PFSK-1 (cell line): ENCODE measurements around the gene FZD7.

Source experiments
- FOXP2 ChIP-seq: optimal IDR thresholded peaks from 2 replicates; pipeline ENCODE3; 2011; ENCODE audit warnings: borderline replicate concordance, control low read depth, inconsistent platforms; ENCODE audit not compliant: insufficient read depth; ENCODE audit errors: extremely low read length, extremely low read depth
- POLR2AphosphoS5 ChIP-seq: IDR thresholded peaks from 2 replicates; pipeline ENCODE4 v1.6.1; 2012; ENCODE audit warnings: low read depth, mild to moderate bottlenecking, control low read depth, low read length, moderate library complexity
- SIN3A ChIP-seq: IDR thresholded peaks from 2 replicates; pipeline ENCODE4 v1.6.1; 2012; ENCODE audit warnings: mild to moderate bottlenecking, low read length, moderate library complexity, borderline replicate concordance; ENCODE audit not compliant: insufficient read depth
- TAF1 ChIP-seq: IDR thresholded peaks from 2 replicates; pipeline ENCODE4 v1.6.1; 2012; ENCODE audit warnings: low read length, control low read depth, borderline replicate concordance; ENCODE audit not compliant: insufficient read depth
- TF ChIP-seq, protein P1 (sequence below), 2 experiments: IDR thresholded peaks; 2 replicates each; pipeline versions ENCODE4 v1.6.1 to v1.8.0; 2011 to 2012; ENCODE audit warnings: low read depth in 2 of 2, low read length in 2 of 2, control low read depth in 1 of 2, inconsistent platforms in 1 of 2, mild to moderate bottlenecking in 1 of 2, moderate library complexity in 1 of 2; ENCODE audit not compliant: insufficient read depth in 1 of 2

FZD7 gene

DNA sequence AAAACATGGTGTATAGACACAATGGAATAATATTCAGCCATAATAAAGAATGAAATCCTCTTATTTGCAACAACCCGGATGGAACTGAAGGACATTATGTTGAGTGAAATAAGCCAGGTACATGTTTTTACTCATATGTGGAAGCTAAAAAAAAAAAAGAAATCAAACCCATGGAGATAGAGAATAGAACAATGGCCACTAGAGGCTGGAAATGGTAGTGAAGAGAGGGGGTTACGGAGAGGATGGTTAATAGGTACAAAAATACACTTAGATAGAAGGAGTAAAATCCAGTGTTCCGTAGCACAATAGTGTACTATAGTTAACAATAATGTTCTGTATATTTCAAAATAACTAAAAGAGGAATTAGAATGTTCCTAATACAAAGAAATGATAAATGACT, 26.6 kb downstream of the FZD7 start:
- TF ChIP-seq POLR2AphosphoS5, result no peak

DNA sequence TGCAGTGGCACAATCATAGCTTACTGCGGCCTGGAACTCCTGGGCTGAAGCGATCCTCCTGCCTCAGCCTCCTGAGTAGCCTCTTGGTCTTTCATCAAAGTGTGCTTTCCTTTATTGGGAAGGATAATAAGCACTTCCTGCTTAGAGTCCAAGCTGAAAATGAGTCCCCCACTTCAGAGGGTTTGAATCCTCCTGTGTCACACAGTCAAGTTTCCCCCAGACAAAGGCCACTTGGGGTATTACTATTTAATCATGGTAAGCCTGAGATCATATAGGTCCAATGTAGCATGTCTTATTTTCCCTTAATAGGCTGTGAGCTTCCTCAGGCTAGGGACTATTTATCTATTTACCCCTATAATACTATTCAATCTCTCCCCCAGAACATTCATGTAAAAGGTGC, 28.0 kb downstream of the FZD7 start:
- no peak for TF ChIP-seq SIN3A
- no peak for TF ChIP-seq POLR2AphosphoS5
- TF ChIP-seq, protein P1, sequence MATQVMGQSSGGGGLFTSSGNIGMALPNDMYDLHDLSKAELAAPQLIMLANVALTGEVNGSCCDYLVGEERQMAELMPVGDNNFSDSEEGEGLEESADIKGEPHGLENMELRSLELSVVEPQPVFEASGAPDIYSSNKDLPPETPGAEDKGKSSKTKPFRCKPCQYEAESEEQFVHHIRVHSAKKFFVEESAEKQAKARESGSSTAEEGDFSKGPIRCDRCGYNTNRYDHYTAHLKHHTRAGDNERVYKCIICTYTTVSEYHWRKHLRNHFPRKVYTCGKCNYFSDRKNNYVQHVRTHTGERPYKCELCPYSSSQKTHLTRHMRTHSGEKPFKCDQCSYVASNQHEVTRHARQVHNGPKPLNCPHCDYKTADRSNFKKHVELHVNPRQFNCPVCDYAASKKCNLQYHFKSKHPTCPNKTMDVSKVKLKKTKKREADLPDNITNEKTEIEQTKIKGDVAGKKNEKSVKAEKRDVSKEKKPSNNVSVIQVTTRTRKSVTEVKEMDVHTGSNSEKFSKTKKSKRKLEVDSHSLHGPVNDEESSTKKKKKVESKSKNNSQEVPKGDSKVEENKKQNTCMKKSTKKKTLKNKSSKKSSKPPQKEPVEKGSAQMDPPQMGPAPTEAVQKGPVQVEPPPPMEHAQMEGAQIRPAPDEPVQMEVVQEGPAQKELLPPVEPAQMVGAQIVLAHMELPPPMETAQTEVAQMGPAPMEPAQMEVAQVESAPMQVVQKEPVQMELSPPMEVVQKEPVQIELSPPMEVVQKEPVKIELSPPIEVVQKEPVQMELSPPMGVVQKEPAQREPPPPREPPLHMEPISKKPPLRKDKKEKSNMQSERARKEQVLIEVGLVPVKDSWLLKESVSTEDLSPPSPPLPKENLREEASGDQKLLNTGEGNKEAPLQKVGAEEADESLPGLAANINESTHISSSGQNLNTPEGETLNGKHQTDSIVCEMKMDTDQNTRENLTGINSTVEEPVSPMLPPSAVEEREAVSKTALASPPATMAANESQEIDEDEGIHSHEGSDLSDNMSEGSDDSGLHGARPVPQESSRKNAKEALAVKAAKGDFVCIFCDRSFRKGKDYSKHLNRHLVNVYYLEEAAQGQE (IDR thresholded peaks at IDR 0.05; ENCODE audit: insufficient read depth in 1 of 2, low read depth in 2 of 2, low read length in 2 of 2), result no peak
- TF ChIP-seq FOXP2, result no peak
- TF ChIP-seq TAF1, result no peak

DNA sequence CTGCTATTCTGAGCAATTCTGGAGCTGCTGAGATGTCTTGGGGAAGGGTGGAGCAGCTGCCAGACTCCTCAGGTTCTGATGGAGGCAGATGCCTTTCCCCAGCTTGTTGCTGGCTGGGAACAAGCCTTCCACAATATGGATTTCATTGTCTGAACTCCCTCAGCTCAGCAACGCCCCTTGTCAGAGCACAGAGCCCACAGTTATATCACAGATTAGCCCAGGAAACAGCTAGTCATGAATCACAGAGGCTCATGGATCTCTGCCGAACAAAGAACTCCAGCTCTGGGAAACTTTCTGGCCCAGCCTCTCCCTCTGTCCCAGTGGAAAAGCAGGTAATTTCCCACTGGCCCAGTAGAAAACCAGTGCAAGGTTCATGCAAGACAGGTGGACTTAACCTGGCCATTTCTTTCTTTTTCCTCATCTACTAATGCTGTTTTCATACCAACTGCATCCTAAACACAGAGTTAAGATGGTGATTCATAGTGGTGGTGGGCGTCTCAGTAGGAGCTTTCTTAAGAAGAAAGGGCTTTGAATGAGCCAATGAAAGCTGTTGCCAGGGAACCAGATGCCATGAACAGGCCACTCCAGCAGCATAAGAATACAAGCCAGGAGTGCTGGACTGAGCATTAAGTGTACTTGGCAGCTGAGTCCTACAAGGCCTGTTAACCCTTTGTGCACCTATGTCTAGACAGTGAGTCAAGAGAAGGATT, 30.7 kb downstream of the FZD7 start:
- TF ChIP-seq SIN3A, result no peak
- no peak for TF ChIP-seq FOXP2
- TF ChIP-seq TAF1, result no peak

DNA sequence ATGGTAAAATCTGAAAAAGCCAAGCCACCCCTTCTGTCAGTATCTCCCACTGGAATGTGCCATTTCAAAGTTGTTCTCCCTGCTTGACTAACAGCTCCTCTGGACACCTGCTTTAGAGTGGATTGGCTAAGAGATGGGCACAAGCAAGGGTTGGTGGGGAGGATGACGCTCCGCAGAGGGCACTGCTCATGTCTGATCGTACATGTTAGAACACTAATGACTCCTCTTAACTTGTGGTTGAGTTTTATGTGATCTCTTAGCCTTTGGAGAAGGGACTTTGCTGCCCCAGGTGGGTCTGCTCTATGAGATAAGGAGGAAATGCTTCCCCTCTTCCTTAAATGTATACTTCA, 31.2 kb downstream of the FZD7 start:
- TF ChIP-seq POLR2AphosphoS5 (no peak), SIN3A (no peak), TAF1 (no peak), FOXP2 (no peak)
- TF ChIP-seq, protein P1 (IDR thresholded peaks at IDR 0.05; ENCODE audit: insufficient read depth in 1 of 2, low read depth in 2 of 2, low read length in 2 of 2), result no peak

DNA sequence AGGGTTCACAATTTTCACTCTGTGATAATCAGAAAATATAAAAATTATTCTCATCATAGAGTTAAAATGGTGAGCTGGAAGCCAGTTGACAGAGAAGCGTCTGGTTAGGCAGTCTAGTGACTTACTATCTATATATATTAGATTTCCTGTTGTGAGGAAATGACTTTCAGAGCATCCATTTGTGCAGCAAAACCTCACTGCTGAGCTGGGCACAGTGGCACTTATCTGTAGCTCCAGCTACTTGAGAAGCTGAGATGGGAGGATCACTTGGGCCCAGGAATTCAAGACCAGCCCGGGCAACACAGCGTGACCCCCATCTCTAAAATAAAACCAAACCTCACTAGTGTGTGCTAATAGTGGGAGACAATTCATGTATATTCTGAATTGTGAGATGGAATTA, 32.2 kb downstream of the FZD7 start:
- TF ChIP-seq POLR2AphosphoS5 (no peak), FOXP2 (no peak), SIN3A (no peak), TAF1 (no peak)
- TF ChIP-seq, protein P1 (IDR thresholded peaks at IDR 0.05; ENCODE audit: insufficient read depth in 1 of 2, low read depth in 2 of 2, low read length in 2 of 2), result no peak

DNA sequence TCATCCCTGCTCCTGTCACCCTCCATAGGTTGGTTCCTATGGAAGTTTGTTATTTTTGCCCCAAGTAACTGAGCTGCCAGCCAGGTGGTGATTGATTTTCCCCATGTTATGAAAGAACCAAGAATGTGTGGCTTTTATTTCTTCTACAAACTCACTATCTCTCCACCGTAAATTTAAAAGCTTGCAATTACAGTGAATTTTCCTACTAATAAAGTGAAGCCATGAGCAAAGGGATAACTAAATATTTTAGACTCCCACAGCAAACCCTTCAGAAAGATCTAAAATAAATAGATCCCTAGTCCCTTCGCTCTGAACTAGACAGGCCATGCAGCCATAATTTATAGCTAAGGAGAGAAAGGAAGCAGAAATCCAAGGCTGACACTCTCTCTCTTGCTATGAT, 33.2 kb downstream of the FZD7 start:
- TF ChIP-seq, protein P1 (IDR thresholded peaks at IDR 0.05; ENCODE audit: insufficient read depth in 1 of 2, low read depth in 2 of 2, low read length in 2 of 2), result no peak
- no peak for TF ChIP-seq FOXP2
- TF ChIP-seq SIN3A, result no peak
- no peak for TF ChIP-seq TAF1
- no peak for TF ChIP-seq POLR2AphosphoS5
